ENCODE data around the gene IL1A.

Gene IL1A

DNA sequence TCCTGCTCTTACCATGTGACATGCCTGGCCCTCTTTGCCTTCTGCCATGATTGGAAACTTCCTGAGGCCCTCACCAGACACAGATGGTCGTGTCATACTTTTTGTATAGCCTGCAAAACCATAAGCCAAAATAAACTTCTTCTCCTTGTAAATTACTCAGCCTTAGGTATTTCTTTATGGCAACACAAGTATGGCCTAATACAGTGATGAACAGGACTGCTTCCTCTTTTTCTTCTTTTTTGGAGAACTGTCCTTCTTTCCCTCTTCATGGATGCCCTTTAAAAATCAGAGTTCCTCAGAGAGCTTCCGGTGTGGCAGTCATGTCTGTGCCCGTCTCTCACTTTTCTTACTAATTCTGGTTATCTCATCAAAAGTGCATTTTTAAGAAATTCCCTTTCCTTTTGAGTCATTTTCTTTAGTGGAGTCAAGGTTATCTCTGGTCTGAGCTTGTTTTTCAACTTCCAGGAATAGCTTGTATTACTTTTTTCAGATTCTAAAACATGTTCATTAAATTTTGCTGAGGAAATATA is 9.2 kb upstream of the IL1A start:
- DNase-seq = no peak

DNA sequence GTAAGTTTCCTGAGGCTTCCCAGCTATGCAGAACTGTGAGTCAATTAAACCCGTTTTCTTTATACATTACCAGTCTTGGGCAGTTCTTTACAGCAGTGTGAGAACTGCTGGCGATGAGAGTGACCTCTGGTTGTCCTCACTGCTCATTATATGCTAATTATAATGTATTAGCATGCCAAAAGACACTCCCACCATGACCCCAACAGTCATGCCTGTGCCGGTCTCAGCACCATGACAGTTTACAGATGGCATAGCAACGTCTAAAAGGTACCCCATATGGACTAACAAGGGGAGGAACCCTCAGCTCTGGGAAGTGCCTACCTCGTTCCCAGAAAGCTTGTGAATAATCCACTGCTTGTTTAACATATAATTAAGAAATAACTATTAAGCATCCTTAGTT is 8.1 kb upstream of the IL1A start:
- no peak for DNase-seq

DNA sequence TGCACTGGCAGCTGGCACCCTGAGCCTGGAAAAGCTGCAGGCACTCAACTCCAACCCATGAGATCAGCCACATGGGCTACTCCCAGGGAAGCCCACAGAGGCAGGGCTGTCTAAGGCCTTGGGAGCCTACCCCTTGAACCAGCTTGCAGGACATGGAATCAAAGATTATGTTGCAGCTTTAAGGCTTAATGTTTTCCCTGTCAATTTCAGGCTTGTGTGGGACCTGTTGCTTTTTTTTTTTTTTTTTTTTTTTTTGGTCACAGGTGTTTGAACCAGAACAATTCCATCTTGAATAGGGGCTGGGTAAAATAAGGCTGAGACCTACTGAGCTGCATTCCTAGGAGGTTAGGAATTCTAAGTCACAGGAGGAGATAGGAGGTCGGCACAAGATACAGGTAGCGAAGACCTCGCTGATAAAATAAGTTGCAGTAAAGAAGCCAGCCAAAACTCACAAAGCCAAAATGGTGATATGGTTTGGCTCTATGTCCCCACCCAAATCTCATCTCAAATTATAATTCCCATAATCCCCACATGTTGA is 7.5 kb upstream of the IL1A start:
- no peak for DNase-seq

DNA sequence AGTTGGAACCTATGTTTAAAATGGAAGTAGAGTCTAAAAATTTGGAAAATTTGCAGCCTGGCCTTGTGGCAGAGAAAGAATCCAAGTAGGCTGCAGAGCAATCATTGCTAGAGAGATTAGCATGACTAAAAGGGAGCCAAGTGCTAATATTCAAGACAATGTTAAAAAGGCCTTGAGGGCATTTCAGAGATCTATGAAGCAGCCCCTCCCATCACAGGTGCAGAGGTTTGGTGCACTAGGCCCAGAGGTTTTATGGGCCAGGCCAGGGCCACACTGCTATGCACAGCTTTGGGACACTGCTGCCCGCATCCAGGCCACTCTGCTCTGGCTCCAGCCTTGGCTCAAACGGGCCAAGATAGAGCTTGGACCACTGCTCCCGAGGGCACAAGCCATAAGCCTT is 6.7 kb upstream of the IL1A start:
- no peak for DNase-seq

DNA sequence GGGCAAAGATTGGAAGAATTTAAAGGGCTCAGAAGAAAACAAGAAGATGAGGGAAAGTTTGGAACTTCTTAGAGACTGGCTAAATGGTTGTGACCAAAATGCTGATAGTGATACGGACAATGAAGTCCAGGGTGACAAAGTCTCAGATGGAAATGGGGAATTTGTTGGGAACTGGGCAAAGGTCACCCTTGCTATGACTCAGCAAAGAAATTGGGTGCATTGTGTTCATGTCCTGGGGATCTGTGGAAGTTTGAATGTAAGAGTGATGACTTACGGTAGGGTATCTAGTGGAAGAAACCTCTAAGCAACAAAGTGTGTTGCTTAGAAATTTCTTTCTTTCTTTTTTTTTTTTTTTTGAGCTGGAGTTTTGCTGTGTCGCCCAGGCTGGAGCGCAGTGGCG is 6.0 kb upstream of the IL1A start:
- DNase-seq = no peak

DNA sequence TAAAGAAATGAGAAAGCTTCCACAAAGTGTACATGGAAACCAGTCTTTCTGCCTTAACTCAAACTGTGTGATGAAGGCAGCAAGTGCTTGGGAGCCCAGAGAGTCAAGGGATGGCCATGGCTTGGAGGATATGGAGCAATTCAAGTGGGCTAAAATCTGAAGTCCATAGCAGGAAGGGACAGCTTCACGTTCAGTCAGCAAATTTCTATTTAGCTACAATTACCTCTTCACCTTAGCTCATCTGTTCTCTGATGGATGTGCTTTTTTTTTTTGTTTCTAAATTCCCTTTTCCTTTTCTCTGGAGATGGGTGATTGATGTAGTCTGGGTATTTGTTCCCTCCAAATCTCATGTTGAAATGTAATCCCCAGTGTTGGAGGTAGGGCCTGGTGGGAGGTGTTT is 4.9 kb upstream of the IL1A start:
- no peak for DNase-seq

DNA sequence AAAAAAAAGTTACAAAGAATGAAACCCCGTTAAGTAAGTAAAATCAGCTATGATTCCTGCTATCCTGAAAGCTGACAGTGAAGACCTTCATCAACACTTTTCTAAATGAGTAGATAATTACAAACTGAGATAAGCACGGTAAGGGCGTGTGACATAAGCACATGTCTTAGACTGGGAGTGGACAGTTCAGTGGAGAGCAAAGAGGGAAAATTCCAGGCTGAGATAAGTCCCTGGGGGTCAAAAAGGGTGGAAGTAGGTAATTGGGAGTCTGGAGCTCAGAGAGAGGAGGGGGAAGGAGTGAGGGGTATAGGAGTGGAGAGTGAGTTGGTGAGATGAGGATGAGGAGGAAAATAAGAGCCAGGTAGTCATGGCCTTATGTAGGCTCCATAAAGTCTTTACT is 4.4 kb upstream of the IL1A start:
- DNase-seq = no peak

DNA sequence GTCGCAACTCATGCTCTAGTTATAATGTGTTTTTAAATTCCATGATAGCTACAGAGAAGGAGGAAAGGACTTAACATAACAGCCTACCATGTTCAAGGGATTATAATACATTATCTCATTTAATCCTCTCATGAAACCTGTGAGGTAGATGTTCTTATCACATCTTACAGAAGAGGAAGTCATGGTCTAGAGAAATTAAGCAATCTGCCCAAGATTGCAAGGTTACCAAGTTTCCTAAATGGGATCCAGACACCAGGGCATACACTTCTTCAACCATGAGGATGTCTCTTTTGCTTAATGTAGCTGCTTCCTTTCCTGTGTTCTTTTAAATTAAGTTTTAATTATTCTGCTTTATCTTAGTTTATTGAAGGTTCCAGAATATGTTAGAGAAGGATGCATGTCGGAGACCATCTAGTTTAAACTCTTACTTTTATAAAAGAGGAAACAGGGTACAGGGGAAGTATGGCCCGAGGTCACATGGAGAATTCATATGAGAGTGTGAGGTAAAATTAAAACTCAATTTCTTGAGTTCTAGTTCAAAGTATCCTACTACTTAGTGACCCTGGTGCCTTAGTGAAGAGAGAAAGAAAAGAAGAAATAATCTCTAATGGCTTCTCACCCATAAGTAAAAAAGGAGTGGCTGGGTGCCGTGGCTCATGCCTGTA is 3.6 kb upstream of the IL1A start:
- DNase-seq = no peak

DNA sequence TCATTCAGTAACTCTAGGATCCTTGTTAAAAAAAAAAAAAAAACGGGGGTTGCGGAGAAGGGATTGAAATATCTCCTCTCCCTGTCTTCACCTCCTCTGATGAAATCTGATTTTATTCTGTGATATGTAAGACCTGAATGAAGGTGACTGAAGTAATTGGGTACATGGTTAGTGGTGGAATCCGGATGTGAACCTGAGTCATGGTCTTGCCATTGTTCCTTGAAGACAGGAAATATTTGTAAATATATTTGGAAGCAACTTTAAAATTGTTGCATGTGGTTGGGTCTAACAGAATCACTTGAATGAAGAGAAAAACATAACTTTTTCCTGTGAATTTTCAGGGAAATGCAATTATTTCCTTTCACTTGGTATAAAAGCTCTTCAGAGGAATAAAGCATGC is 3.0 kb upstream of the IL1A start:
- no peak for DNase-seq

DNA sequence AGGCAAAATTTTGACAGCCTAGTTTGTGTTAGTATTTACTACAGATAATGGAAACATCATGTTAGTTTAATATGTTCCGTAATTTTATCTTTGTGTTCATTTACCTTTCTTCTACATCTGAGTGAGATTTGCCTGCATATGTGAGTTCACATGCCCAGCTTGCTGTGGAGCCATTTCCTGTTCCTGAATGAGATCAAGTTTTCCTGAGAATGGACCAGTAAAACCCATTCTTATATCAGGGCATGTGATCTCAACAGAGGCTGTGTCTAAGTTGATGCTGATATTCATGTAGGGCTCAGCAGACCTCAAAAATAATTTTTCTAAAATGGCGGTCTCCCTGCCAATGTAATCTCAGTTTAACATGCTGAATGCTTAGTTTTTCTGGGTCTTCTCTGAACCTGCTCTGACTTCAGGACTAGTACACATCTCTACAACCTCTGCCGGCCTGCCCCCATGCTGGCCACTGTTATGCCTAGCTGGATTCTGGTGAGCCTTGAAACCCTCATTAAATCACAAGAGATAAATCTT is 1.0 kb downstream of the IL1A start:
- no peak for DNase-seq

DNA sequence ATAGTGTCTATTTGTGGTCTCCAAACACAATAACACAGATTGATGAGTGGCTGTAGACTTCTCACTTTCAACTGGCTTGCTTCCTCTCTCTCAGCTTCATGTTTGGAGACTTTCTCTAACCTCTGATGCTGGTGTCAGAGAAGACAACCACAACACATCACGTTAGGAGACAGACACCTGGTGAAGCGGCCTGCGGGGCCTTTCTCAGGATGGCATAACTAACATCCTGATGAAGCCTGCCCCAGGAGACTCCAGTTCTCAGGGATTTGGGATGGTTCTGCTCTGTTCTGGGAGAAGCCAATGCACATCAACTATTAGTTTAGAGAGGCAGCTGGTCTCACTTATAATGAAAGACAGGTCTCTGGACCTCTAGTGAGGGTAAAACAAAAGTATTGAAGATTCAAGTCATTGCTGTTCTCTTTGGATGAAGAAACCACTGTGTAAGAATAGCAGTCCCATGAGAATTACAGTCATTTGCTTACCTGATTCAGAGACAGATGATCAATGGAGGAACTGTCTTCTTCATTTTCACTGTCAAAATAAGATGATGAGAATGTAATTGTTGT is 2.0 kb downstream of the IL1A start:
- DNase-seq = no peak

DNA sequence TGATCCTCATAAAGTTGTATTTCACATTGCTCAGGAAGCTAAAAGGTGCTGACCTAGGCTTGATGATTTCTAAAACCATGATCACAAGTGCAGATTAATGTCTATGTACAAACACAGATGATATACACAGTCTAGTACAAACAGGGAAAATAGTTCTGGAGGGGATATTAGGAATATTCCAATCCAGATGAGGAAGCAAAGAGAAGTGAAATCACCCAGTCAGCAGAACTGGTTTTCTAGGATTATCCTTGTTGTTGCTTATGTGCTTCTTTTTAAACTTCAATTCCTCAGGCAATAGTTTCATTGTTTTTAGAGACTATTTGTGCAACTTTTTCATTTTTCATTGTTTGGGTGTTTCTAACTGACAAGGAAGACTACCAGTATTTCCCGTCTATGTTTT is 4.7 kb downstream of the IL1A start:
- no peak for DNase-seq

DNA sequence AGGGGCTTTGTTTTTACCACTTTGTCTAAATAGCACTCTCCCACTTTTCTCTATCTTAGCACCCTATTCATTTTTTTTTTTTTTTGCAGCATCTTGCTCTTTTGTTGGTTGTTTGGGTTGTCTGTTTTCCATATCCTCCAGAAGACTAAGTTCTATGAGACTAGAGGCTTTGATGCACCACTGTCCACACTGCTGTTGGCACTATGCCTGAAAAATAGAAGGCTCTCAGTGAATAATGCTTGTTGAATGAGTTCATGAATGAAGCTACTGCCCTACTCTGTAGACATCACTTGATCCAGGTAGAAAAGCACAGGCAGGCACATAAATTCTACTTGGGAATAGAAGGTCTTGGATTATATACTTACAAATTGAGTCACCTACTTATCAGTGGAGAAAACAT is 7.3 kb downstream of the IL1A start:
- no peak for DNase-seq

DNA sequence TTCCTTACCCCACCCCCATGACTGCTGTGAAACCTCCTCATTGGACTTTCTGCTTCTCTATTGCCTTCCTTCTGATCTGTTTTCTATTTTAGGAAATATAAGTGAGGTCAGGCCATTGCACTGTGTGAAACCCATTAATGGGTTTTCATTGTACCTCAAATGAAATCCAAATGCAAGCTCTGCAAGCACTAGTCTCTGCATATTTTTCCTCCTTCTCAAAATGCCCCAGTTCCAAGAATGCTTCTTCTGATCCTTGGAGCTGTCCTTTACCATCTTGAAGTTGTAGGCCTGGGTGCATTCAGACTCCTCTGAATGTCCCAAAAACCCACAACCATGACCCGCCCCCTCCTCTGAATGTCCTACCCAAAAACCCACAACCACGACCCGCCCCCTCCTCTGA is 8.2 kb downstream of the IL1A start:
- DNase-seq = no peak

DNA sequence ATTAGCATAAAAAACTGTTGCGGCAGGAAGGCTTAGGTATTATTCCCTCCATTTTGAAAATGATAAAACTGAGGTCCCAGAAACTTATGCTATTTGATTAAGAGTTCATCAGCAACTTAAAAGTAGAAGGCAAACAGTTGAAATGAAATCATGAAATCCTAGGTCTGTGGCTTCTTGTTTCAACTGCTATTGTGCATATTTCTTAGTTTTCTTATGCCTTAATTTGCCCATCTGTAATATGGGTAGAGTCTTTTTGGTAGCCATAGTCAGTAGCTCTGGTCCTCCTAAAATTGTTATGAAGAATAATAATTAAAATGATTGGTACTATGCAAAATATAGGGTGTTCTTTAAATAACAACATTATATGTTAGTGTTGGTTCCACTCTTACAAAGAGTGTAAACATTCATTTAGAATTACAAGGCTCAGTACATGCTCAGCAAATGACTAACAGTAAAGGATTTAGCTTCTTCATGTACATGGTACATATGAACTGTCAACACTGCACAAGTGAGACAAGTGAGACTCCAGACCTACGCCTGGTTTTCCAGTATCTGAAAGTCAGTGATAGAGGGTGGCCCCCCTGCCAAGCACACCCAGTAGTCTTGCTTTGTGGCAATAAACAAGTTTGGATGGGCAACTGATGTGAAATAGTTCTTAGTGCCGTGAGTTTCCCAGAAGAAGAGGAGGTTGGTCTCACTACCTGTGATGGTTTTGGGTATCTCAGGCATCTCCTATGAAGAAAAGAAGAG is 9.6 kb downstream of the IL1A start:
- no peak for DNase-seq

DNA sequence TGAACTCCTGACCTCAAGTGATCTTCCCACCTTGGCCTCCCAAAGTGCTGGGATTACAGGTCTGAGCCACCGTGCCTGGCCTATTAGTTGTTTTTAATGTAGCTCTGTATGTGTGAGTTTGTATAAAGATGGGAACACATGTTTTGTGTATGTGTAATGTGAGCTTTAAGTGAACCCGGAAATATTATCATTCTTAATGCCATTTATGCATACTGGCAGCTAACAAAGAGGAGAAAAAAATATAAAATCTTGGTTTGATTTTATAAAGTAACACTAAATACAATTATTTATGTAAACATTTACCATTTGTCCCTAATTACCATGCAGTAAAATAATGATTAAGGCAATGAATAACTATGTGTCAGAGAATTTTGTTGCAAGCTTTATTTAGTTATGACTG is 10.7 kb downstream of the IL1A start:
- DNase-seq = no peak

DNA sequence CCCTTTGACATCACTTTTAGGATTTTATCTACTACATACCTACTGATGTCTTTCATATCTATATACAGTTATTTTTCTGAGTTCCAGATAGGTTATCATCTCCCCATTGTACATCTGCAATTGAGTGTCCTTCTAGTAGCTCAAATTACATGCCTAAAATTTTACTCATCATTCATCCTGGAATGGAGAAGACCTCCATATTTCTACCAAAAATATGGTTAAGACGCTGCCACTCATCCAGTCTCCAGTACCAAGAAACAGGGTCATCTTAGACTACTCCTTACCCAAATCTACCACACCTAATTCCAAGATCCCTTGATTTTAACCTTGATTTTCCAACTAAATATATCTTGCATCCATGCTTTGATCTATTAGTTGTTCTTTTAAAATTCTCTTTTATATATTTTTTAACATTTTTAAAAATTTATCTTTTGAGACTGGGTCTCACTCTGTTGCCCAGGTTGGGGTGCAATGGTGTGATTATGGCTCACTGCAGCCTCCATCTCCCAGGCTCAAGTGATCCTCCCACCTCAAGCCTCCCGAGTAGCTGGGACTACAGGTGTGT is 11.3 kb downstream of the IL1A start:
- DNase-seq = no peak

DNA sequence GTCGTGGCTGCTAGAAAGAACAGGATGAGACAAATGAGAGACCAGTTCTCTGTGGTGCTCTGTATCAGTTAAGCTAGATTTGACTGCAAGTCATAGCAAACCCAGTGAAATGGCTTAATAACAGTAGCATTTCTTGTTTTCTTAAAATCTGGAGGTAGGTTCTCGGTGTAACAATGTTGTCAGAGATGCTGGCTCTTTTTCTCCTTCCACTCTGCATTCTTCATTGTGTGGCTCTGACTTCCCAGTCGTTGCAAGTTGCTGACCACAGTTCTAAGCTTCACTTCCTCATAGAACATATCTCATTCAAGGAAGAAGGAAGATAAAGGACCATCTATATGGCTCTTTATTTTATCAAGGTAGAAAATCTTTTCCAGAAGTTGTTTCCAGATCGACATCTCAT is 12.0 kb downstream of the IL1A start:
- no peak for DNase-seq

DNA sequence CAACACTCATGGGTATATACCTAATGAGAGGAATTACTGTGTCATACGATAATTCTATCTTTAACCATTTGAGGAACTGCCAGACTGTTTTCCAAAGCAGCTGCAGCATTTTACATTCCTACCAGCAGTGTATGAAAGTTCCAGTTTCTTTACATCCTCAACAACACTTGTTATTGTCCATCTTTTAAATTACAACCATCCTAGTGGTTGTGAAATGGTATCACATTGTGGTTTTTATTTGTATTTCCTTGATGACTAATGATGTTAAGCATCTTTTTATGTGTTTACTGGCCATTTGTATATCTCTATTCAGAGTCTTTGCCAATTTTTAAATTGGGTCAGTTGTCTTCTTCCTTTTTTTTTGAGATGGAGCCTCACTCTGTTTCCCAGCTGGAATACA is 15.9 kb downstream of the IL1A start:
- no peak for DNase-seq

DNA sequence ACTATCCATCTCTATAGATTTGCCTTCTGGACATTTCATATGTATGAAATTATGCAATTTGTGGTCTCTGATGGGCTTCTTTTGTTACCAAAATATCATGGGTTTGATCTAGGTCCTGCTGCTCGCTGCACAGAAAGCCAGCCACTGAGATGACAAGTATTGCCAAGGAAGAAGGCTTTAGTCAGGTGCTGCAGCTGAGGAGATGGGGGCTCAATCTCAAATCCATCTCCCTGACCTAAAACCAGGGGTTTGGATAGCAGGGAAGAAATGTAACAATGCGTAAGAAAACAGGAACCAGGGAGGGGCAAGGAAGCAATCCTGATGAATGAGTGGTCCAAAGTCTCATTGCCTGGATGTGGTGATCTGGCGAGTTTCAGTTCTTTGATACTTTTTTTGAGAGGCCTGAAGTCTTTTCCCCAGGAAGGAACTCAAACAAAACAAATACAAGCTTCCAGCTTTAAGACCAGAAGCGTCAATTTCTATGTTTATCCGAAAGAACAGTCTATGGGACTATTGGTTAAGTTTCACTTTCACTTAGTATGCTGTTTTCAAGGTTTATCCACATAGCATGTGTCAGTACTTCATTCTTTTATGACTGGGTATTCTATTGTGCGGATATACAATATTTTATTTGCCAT is 16.5 kb downstream of the IL1A start:
- DNase-seq = no peak

DNA sequence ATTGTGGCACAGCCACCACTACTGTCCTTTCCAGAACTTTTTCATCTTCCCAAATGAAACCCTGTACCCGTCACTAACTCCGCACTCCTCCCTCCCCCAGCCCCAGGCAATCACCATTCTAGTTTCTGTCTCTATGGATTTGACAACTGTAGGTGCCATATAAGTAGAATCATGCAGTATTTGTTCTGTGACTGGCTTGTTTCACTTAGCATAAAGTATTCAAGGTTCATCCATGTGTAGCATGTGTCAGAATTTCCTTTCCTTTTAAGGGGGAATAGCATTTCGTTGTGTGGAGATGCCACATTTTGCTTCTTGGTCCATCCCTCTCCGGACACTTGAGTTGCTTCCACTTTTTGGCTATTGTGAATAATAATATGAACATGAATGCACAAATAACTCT is 19.0 kb downstream of the IL1A start:
- DNase-seq = no peak
